H9 (cell line): Measurements from ENCODE around the gene HAGHL. TPM values are rescaled to one million over a fixed set of nuclear protein-coding genes. Genes with fewer than 3 reads are reported as not detected.

Experiments used
- DNase-seq: peaks from one replicate; pipeline ENCODE4 v3.0.0-alpha.2; 2017
- H2AFZ ChIP-seq: one replicate; pipeline ENCODE4 v1.6.1; 2013; ENCODE audit warnings: mild to moderate bottlenecking, low read length, control low read depth, moderate library complexity
- H2AK5ac ChIP-seq: 2 replicates; pipeline ENCODE4 v1.6.1; 2013; ENCODE audit warnings: low read length, control low read depth, mixed read lengths; ENCODE audit not compliant: insufficient read length
- H2BK120ac ChIP-seq: one replicate; pipeline ENCODE4 v1.6.1; 2013; ENCODE audit warnings: low read depth, mild to moderate bottlenecking, low read length, control low read depth, inconsistent platforms; ENCODE audit not compliant: poor library complexity, severe bottlenecking
- H2BK12ac ChIP-seq: 2 replicates; pipeline ENCODE4 v1.6.1; 2013; ENCODE audit warnings: low read length, control low read depth, mixed read lengths, low read depth; ENCODE audit not compliant: insufficient read length
- H2BK15ac ChIP-seq: 2 replicates; pipeline ENCODE4 v1.6.1; 2013; ENCODE audit warnings: low read depth, low read length, control low read depth
- H2BK20ac ChIP-seq: one replicate; pipeline ENCODE4 v1.6.1; 2013; ENCODE audit warnings: low read depth, mild to moderate bottlenecking, low read length, control low read depth, inconsistent platforms; ENCODE audit not compliant: poor library complexity, severe bottlenecking
- H2BK5ac ChIP-seq: 2 replicates; pipeline ENCODE4 v1.6.1; 2013; ENCODE audit warnings: low read length, control low read depth, mixed read lengths; ENCODE audit not compliant: insufficient read length
- H3K14ac ChIP-seq: 2 replicates; pipeline ENCODE4 v1.6.1; 2013; ENCODE audit warnings: low read length, control low read depth; ENCODE audit not compliant: insufficient read depth
- H3K18ac ChIP-seq: 2 replicates; pipeline ENCODE4 v1.6.1; 2013; ENCODE audit warnings: low read depth, mild to moderate bottlenecking, mixed read lengths, low read length, control low read depth; ENCODE audit not compliant: insufficient read length
- H3K23ac ChIP-seq: 2 replicates; pipeline ENCODE4 v1.6.1; 2013; ENCODE audit warnings: low read length, control low read depth, mixed read lengths, low read depth; ENCODE audit not compliant: insufficient read length
- H3K23me2 ChIP-seq: 2 replicates; pipeline ENCODE4 v1.6.1; 2013; ENCODE audit warnings: low read depth, mild to moderate bottlenecking, mixed read lengths, low read length, control low read depth; ENCODE audit not compliant: insufficient read length, poor library complexity, severe bottlenecking
- H3K27ac ChIP-seq: 2 replicates; pipeline ENCODE4 v1.5.1; 2013; ENCODE audit warnings: low read length, control low read depth, mixed read lengths, low read depth; ENCODE audit not compliant: insufficient read length
- H3K27me3 ChIP-seq: 2 replicates; pipeline ENCODE4 v1.6.1; 2013; ENCODE audit warnings: low read length, control low read depth, inconsistent platforms; ENCODE audit not compliant: insufficient read depth
- H3K4ac ChIP-seq: 2 replicates; pipeline ENCODE4 v1.6.1; 2013; ENCODE audit warnings: low read depth, mild to moderate bottlenecking, control low read depth, inconsistent platforms, low read length, moderate library complexity
- H3K4me1 ChIP-seq: 2 replicates; pipeline ENCODE4 v1.6.1; 2013; ENCODE audit warnings: low read length, control low read depth, inconsistent platforms; ENCODE audit not compliant: insufficient read depth
- H3K4me2 ChIP-seq: 2 replicates; pipeline ENCODE4 v1.6.1; 2013; ENCODE audit warnings: low read length, control low read depth, mixed read lengths; ENCODE audit not compliant: insufficient read length, insufficient read depth
- H3K56ac ChIP-seq: 2 replicates; pipeline ENCODE4 v1.6.1; 2013; ENCODE audit warnings: low read depth, mild to moderate bottlenecking, mixed read lengths, low read length, control low read depth; ENCODE audit not compliant: insufficient read length
- H3K79me1 ChIP-seq: 2 replicates; pipeline ENCODE4 v1.6.1; 2013; ENCODE audit warnings: low read depth, mild to moderate bottlenecking, moderate library complexity, low read length, control low read depth, inconsistent platforms; ENCODE audit not compliant: insufficient read depth, poor library complexity, severe bottlenecking
- H3K79me2 ChIP-seq: 2 replicates; pipeline ENCODE4 v1.6.1; 2013; ENCODE audit warnings: low read length, control low read depth, inconsistent platforms; ENCODE audit not compliant: insufficient read depth
- H3K9ac ChIP-seq: 2 replicates; pipeline ENCODE4 v1.6.1; 2013; ENCODE audit warnings: low read length, control low read depth, mixed read lengths; ENCODE audit not compliant: insufficient read length; ENCODE audit errors: extremely low read depth
- H3K9me3 ChIP-seq: one replicate; pipeline ENCODE4 v1.6.1; 2013; ENCODE audit warnings: low read depth, low read length, inconsistent platforms; ENCODE audit not compliant: control insufficient read depth
- H3T11ph ChIP-seq: one replicate; pipeline ENCODE4 v1.6.1; 2013; ENCODE audit warnings: mild to moderate bottlenecking, low read length, control low read depth, inconsistent platforms
- H4K20me1 ChIP-seq: one replicate; pipeline ENCODE4 v1.6.1; 2013; ENCODE audit not compliant: control insufficient read depth, insufficient read length, insufficient read depth
- H4K5ac ChIP-seq: 2 replicates; pipeline ENCODE4 v1.6.1; 2013; ENCODE audit warnings: low read depth, mild to moderate bottlenecking, mixed read lengths, low read length, control low read depth; ENCODE audit not compliant: insufficient read length
- H4K8ac ChIP-seq: replicated peaks from 2 replicates; pipeline ENCODE4 v1.6.1; 2013; ENCODE audit warnings: low read length, control low read depth, mixed read lengths, low read depth; ENCODE audit not compliant: insufficient read length
- H4K91ac ChIP-seq: 2 replicates; pipeline ENCODE4 v1.6.1; 2013; ENCODE audit warnings: low read depth, mild to moderate bottlenecking, moderate library complexity, mixed read lengths, low read length, control low read depth; ENCODE audit not compliant: insufficient read length
- H3K27ac Mint-ChIP-seq, 3 experiments: 2 replicates in 2 of 3; 3 replicates in 1 of 3; pipeline ENCODE4 v1.8.0; 2020 to 2021; ENCODE audit warnings: mixed read lengths in 3 of 3, mild to moderate bottlenecking in 1 of 3, moderate library complexity in 1 of 3
- H3K27me3 Mint-ChIP-seq: 2 replicates; pipeline ENCODE4 v1.8.0; 2021; ENCODE audit warnings: low read depth, mild to moderate bottlenecking, moderate library complexity, mixed read lengths
- H3K36me3 Mint-ChIP-seq, 3 experiments: 2 replicates in 2 of 3; 3 replicates in 1 of 3; pipeline ENCODE4 v1.8.0; 2020 to 2021; ENCODE audit warnings: low read depth in 3 of 3, mixed read lengths in 3 of 3; ENCODE audit not compliant: insufficient read depth in 1 of 3
- H3K4me1 Mint-ChIP-seq, 2 experiments: 2 replicates each; pipeline ENCODE4 v1.8.0; 2020; ENCODE audit warnings: mixed read lengths in 2 of 2
- H3K4me3 Mint-ChIP-seq, 2 experiments: 2 replicates in 1 of 2; 3 replicates in 1 of 2; pipeline ENCODE4 v1.8.0; 2020 to 2021; ENCODE audit warnings: mild to moderate bottlenecking in 2 of 2, mixed read lengths in 2 of 2, moderate library complexity in 1 of 2
- H3K9me3 Mint-ChIP-seq, 2 experiments: 2 replicates in 1 of 2; 3 replicates in 1 of 2; pipeline ENCODE4 v1.8.0; 2020; ENCODE audit warnings: mild to moderate bottlenecking in 2 of 2, mixed read lengths in 2 of 2, moderate library complexity in 1 of 2
- CTCF ChIP-seq: fragments of 200-600 bp; sonication (generic); conservative IDR thresholded peaks from 3 replicates; pipeline ENCODE4 v1.8.0; 2021; ENCODE audit warnings: antibody characterized with exemption, mild to moderate bottlenecking
- WGBS: extraction: QIAGEN DNeasy Blood & Tissue Kit; methylation state at CpG from one replicate; pipeline ENCODE4 v1.1.7; 2013; ENCODE audit warnings: missing lambda C conversion rate, low lambda C conversion rate, mixed read lengths; ENCODE audit not compliant: insufficient read length; ENCODE audit errors: extremely low coverage; 5-methylcytosine and 5-hydroxymethylcytosine counted together
- total RNA-seq: library from RNA; stranded (reverse); gene quantifications from 2 replicates; pipeline ENCODE4 v1.2.1, GENCODE V29; 2021

HAGHL gene
- total RNA-seq, 1 experiment from 2014 or later = 25.2 TPM

DNA sequence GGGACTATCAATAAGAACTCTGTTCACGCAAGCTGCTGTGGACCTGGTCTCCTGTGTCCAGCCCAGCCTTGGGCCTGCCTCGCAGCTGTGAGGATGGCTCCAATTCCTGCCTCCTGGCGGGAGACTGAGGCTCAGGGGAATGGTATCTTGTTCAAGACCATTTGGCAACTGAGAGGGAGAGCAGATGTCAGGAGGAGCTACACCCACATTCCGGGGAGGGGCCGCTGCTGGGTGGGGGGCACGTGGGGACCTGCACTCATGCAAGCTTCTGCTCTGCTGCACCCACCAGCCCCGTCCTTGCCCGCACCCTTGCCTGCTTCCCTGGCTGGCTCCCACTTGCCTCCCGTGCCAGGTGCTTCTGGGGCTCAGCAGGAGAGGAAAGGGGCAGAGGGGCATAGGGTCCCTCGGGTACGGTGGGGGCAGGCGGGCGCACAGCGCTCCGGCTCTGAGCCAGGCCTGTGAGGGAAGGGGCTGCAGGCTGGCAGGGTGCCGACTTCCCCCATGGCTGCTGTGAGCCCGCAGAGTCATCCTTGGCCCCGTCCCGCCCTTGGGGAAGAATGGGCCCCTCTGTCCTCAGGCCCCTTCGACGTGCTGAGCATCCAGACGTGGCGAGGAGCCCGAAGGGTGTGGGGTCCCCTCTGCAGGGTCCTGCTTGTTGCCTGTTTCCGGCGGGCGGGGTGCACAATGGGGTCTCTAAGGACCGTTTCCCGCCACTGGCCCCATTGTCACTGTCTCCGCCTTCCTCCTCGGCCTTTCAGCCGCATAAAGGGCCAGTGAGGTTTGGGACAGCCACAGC lies 9.3 kb upstream of the HAGHL start:
- no CpG with 5 or more reads among the region's 32 CpGs for WGBS
- H3K9ac ChIP-seq = no peak overlapping the region
- no peaks in the 10 kb centered on the region for H3K79me1 ChIP-seq
- H2BK12ac ChIP-seq = no peak overlapping the region
- no peak overlapping the region for H3K4me2 ChIP-seq
- H2BK5ac ChIP-seq = no peak overlapping the region
- H3K27me3 ChIP-seq = no peaks in the 10 kb centered on the region; the same call in 1 of the 2 replicates
- no peak overlapping the region for H3K23ac ChIP-seq
- no peak overlapping the region for H2BK15ac ChIP-seq
- H4K91ac ChIP-seq = no peak overlapping the region
- no peak overlapping the region for H3K56ac ChIP-seq
- DNase-seq = no peak
- no peak overlapping the region for H3K4ac ChIP-seq
- H3K27ac ChIP-seq = no peak overlapping the region
- Mint-ChIP-seq H3K9me3 (no peaks in the 10 kb centered on the region; a peak in 1 of 5 replicates), H3K4me1 (peaks cover 15 to 29% of the 10 kb centered on the region in 2 experiments), H3K27me3 (peaks cover 43% of the 10 kb centered on the region), H3K4me3 (no peak overlapping the region), H3K36me3 (peaks cover 0 to 1% (median 0%) of the 10 kb centered on the region in 3 experiments; a peak in 1 of 7 replicates), H3K27ac (no peak overlapping the region)
- peaks cover 10% of the 10 kb centered on the region for H3K23me2 ChIP-seq
- H2BK120ac ChIP-seq = no peak overlapping the region
- H3K79me2 ChIP-seq = no peaks in the 10 kb centered on the region
- H3K14ac ChIP-seq = no peak overlapping the region; the same call in 1 of the 2 replicates
- no peak overlapping the region for H4K8ac ChIP-seq
- no peak overlapping the region for H3K18ac ChIP-seq
- H2BK20ac ChIP-seq = no peak overlapping the region
- no peaks in the 10 kb centered on the region for H4K20me1 ChIP-seq
- no peak overlapping the region for H3T11ph ChIP-seq
- H2AK5ac ChIP-seq = no peak overlapping the region
- TF ChIP-seq CTCF = no peak
- no peak overlapping the region for H2AFZ ChIP-seq
- H3K4me1 ChIP-seq = no peaks in the 10 kb centered on the region
- no peak overlapping the region for H4K5ac ChIP-seq
- H3K9me3 ChIP-seq = no peaks in the 10 kb centered on the region
